Right lobe of liver (tissue), 4 donors: ENCODE data around the gene TAS2R41.

Source experiments
- POLR2A ChIP-seq: fragments of 450-650 bp; IDR thresholded peaks from one replicate; pipeline ENCODE4 v1.6.1; 2017; ENCODE audit warnings: antibody characterized with exemption, mild to moderate bottlenecking
- TF ChIP-seq, protein P1 (sequence below), 4 donors: fragments of 200-600 bp in 3 of 4; fragments of 450-650 bp in 1 of 4; IDR thresholded peaks; one replicate each; pipeline versions ENCODE4 v1.5.1 to v1.8.0; 2016 to 2022; ENCODE audit warnings: antibody characterized with exemption in 4 of 4, mild to moderate bottlenecking in 2 of 4
- donor health status: DM: no; HTN: no; CAD: no.
- donor health status: DM: no; HTN: no; CAD: no.
- donor health status: DM: no; HTN: yes; CAD: no.

GRCh38 chr7:143467724-143468123 lies 9.9 kb upstream of the TAS2R41 start:
- TF ChIP-seq, protein P1, sequence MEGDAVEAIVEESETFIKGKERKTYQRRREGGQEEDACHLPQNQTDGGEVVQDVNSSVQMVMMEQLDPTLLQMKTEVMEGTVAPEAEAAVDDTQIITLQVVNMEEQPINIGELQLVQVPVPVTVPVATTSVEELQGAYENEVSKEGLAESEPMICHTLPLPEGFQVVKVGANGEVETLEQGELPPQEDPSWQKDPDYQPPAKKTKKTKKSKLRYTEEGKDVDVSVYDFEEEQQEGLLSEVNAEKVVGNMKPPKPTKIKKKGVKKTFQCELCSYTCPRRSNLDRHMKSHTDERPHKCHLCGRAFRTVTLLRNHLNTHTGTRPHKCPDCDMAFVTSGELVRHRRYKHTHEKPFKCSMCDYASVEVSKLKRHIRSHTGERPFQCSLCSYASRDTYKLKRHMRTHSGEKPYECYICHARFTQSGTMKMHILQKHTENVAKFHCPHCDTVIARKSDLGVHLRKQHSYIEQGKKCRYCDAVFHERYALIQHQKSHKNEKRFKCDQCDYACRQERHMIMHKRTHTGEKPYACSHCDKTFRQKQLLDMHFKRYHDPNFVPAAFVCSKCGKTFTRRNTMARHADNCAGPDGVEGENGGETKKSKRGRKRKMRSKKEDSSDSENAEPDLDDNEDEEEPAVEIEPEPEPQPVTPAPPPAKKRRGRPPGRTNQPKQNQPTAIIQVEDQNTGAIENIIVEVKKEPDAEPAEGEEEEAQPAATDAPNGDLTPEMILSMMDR (IDR thresholded peaks at IDR 0.05) = no peak
- TF ChIP-seq POLR2A = no peak
